ENCODE results near the gene KCNH3.
A peak's percentile ranks its signal among the peaks of the same experiment; 100 is the strongest.

The KCNH3 gene

DNA sequence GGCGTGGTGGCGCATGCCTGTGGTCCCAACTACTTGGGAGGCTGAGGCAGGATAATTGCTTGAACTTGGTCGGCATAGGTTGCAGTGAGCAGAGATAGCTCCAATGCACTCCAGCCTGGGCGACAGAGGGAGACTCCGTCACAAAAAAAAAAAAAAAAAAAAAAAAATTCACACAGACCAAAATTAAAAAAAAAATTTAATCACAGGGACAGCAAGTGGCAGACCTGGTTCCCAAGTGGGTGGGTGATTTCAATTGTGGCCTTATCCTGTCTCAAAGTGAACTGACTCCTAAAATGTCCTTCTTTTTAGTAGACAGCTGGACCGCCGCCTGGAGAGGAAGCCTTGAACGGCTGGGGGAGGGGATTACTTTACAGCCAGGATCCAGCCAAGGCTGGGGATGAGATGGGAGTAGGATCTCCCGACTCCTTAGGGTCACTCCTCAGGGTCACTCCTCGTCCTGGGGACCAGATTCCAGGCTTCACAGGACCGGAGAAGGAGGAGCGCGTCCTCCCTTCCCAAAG is 1.5 kb upstream of the KCNH3 start:
- TF ChIP-seq, protein P1, sequence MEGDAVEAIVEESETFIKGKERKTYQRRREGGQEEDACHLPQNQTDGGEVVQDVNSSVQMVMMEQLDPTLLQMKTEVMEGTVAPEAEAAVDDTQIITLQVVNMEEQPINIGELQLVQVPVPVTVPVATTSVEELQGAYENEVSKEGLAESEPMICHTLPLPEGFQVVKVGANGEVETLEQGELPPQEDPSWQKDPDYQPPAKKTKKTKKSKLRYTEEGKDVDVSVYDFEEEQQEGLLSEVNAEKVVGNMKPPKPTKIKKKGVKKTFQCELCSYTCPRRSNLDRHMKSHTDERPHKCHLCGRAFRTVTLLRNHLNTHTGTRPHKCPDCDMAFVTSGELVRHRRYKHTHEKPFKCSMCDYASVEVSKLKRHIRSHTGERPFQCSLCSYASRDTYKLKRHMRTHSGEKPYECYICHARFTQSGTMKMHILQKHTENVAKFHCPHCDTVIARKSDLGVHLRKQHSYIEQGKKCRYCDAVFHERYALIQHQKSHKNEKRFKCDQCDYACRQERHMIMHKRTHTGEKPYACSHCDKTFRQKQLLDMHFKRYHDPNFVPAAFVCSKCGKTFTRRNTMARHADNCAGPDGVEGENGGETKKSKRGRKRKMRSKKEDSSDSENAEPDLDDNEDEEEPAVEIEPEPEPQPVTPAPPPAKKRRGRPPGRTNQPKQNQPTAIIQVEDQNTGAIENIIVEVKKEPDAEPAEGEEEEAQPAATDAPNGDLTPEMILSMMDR (IDR thresholded peaks at IDR 0.05), result no peak
- no peak for TF ChIP-seq ZFX (IDR thresholded peaks at IDR 0.05; ENCODE audit: borderline replicate concordance)
- no peak overlapping the region for H3K27ac ChIP-seq

DNA sequence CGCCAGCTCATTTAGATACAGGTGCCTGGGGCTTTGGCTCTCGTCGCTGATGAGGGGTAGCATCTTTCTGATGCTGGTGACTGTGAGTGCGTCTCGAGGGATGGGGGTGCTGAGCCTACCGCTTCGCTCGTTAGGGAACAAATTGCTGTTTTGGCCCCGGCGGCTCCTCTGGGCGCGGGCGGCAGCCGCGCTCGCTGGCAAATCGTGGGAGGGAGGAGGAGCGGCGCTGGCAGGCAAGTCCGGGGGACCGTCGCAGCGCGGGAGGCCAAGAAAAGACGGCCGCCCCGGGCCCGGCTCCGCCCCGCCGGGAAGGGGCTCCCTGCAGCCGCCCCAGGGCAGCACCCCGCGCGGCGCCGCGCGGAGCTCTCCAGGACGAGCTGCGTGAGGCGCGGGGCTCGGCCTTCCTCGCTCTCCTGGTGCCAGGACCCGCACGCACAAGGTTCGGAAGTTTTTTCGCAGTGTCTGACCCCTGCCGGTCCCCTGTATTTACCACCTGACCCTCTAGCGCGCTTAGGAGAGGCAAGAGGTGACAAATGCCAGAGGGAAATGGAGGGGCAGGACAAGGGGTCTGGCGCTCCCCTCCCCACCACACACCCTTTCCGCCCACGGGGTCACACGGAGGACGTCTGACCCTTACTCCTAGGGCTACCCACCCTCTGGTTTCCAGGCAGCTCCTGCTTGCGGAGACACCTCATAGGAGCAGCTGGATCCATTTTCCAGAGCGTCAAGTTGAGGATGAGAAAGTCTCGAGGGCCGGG is 899 bp upstream of the KCNH3 start:
- H3K27ac ChIP-seq, result no peak overlapping the region
- no peak for TF ChIP-seq ZFX (IDR thresholded peaks at IDR 0.05; ENCODE audit: borderline replicate concordance)
- TF ChIP-seq, protein P1 (IDR thresholded peaks at IDR 0.05), result 0 out of 2 replicates have a peak, but pooled peaks have one; percentile 11

DNA sequence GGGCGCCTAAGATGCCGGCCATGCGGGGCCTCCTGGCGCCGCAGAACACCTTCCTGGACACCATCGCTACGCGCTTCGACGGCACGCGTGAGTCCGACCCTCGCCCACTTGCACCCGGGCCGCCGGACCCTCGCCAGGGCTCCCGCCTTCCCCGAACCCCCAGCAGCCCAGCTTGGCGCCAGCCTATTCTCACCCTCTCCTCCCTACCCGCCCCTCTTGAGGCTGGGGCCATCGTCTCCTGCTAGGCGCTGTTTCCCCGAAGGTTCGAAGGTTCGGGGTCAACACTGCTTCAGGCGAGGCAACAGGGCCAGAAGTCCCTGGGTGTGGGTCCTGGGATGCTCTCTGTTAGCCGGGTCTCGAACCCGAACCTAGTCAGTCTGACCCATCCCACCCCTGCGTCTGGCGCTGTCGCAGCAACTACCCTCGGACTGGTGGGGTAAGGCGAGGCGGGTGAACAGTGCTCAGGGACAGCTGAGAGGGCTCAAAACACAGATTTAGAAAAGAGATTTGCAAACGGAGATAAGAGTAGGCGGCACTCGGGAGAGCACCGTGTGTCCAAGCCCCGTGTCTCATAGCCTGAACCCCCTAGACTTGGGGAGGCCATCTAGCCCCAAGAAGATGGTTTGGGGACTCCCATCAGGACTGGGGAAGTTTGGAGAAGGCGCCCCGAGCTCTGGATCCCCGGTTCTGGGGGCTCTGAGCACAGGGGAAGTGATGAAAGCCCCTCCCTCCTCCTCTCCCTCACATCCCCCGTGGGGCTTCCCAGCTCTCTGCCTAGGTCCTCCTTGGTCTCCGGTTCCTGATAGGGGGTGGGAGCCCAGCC is 787 bp downstream of the KCNH3 start:
- TF ChIP-seq, protein P1 (IDR thresholded peaks at IDR 0.05), result no peak
- no peak for TF ChIP-seq ZFX (IDR thresholded peaks at IDR 0.05; ENCODE audit: borderline replicate concordance)
- no peak overlapping the region for H3K27ac ChIP-seq

DNA sequence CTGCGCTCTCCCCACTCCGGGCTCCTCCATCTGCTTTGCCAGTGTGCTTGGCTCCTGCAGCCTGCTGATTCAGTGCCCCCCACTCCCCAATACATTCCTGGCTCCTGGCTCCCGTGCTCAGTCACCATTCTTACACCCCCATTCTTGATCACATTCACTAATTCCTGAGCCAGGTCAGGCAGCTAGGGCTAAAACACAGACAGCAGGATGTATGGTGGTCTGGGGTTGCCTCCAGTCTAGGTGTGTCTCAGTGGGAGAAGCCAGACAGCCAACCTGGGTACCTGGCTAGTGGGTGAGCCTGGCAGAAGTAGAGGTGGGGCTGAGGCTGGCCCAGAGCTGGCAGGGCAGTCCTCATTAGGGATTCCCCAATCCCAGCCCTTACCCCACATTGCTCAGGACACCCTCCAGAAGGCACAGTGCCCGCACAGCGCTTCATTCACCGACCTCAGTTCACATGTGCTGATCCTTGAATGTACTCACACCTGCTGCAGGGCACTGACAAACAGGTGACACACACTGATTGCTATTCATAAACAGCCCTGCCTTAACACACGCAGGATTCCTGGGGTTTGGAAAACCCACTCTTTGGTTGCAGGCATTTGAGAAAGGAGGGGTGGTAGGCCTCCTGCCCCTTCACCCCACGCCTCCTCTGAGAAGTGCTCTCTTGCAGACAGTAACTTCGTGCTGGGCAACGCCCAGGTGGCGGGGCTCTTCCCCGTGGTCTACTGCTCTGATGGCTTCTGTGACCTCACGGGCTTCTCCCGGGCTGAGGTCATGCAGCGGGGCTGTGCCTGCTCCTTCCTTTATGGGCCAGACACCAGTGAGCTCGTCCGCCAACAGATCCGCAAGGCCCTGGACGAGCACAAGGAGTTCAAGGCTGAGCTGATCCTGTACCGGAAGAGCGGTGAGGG is 1.7 kb downstream of the KCNH3 start:
- TF ChIP-seq, protein P1 (IDR thresholded peaks at IDR 0.05), result no peak
- TF ChIP-seq ZFX (IDR thresholded peaks at IDR 0.05; ENCODE audit: borderline replicate concordance), result no peak

DNA sequence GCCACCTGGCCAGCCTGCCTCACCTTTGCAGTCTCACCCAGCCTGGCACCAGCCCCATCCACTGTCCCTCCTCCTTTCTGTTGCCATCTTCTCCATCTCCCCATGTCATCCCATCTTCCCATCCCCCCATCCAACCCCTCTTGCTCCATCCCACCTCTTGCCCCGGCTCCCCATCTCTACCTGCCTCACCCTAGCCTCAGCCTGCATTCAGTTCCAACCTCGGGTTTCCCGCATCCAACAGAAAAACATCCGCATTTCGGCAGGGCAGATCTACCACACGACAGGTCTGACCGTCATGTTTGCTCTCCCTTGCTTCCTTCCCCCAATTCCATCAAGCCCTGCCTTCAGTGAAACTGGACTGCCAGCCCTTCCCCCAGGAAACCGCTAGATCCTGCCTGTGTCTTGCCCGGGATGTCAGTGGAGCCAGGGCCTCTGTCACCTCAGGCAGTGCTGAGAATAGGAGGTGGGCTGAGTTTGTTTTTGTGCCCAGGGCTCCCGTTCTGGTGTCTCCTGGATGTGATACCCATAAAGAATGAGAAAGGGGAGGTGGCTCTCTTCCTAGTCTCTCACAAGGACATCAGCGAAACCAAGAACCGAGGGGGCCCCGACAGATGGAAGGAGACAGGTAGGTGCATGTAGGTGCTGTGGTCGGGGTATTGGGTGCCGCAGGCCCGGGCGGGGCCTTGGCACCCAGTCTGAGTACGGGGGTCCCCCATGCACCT is 2.5 kb downstream of the KCNH3 start:
- H3K27ac ChIP-seq, result no peak overlapping the region
- TF ChIP-seq ZFX (IDR thresholded peaks at IDR 0.05; ENCODE audit: borderline replicate concordance), result no peak
- TF ChIP-seq, protein P1 (IDR thresholded peaks at IDR 0.05), result no peak

More for the DNA sequence above, 1.7 kb downstream of the KCNH3 start:
- H3K27ac ChIP-seq, result no peak overlapping the region

DNA sequence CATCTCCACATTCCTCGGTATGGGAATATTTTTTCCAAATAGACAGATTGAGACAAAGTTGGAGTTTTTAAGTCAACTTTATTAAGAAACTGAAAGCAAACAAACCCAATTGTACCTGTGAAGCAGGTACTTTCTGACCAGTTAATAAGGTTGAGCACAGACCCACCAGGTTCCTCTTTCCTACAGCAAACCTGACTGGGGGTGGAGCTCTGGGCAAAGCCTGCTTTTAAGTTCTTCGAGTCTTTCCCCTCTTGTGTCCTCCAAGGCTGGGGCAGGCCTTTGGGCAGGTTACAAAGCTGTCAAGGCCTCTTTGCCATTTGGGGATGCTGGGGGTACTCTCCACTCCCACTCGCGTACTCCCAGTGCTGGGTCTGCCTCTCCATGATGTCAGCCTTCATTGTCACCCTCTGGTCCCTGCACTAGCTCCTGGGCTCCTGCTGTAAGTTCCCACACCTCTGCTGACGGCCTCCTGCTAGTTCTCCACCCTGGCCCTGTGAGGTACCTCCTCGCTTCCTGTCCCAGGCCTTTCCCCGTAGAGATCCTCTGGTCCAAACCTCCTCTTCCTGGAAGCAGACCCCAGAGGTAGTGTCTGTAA is 3.2 kb downstream of the KCNH3 start:
- H3K27ac ChIP-seq, result no peak overlapping the region
- TF ChIP-seq, protein P1 (IDR thresholded peaks at IDR 0.05), result no peak
- TF ChIP-seq ZFX (IDR thresholded peaks at IDR 0.05; ENCODE audit: borderline replicate concordance), result no peak
